NCI-H69 (cell line): ENCODE data around the gene DOK6.
"Not testable (repeated sequence)": the region's sequence is repeated elsewhere in the genome, so short reads cannot be mapped to it uniquely, and the experiment has no call there.

Source experiments
- DNase-seq: peaks from one replicate; lab custom pipeline; 2025; lab: John Stamatoyannopoulos, UW

DOK6 gene

GRCh38 chr18:69872661-69873060 lies 472.0 kb downstream of the DOK6 start:
- no peak for DNase-seq

- DNase-seq, result peak; percentile 26
These were observed 473.4 kb downstream of the DOK6 start for GRCh38 chr18:69874058-69874457.

- DNase-seq, result no peak
These were observed 475.8 kb downstream of the DOK6 start for GRCh38 chr18:69876490-69876889.

- no peak for DNase-seq
These were observed 477.7 kb downstream of the DOK6 start for GRCh38 chr18:69878213-69878933.

- not testable (repeated sequence) for DNase-seq
These were observed 478.4 kb downstream of the DOK6 start for GRCh38 chr18:69879051-69879450.

- no peak for DNase-seq
These were observed 479.4 kb downstream of the DOK6 start for GRCh38 chr18:69880083-69880482.

GRCh38 chr18:69882965-69883668 lies 482.4 kb downstream of the DOK6 start:
- no peak for DNase-seq

GRCh38 chr18:69883781-69884180 lies 483.1 kb downstream of the DOK6 start:
- no peak for DNase-seq

- no peak for DNase-seq
These were observed 484.7 kb downstream of the DOK6 start for GRCh38 chr18:69885355-69885754.

- no peak for DNase-seq
These were observed 485.3 kb downstream of the DOK6 start for GRCh38 chr18:69885841-69886531.

GRCh38 chr18:69887256-69887655 lies 486.6 kb downstream of the DOK6 start:
- DNase-seq, result no peak

- no peak for DNase-seq
These were observed 488.3 kb downstream of the DOK6 start for GRCh38 chr18:69889009-69889408.

- no peak for DNase-seq
These were observed 489.9 kb downstream of the DOK6 start for GRCh38 chr18:69890558-69890957.

- no peak for DNase-seq
These were observed 493.8 kb downstream of the DOK6 start for GRCh38 chr18:69894467-69894866.

GRCh38 chr18:69895066-69896047 lies 494.7 kb downstream of the DOK6 start:
- DNase-seq, result no peak

- DNase-seq, result no peak
These were observed 496.9 kb downstream of the DOK6 start for GRCh38 chr18:69897397-69898108.

- DNase-seq, result no peak
These were observed 497.7 kb downstream of the DOK6 start for GRCh38 chr18:69898241-69898861.
